K562 (cell line): ENCODE measurements around the gene MFN1. TPM values are rescaled to one million over a fixed set of nuclear protein-coding genes. Genes with fewer than 3 reads are reported as not detected.

Experiments used
- AFF1 ChIP-seq, 2 experiments: fragments of 450-650 bp; IDR thresholded peaks; 2 replicates each; pipeline ENCODE4 v1.6.1; 2018; ENCODE audit warnings: mild to moderate bottlenecking in 2 of 2, low read depth in 1 of 2; ENCODE audit not compliant: partially characterized antibody in 2 of 2
- BCL6 ChIP-seq: fragments of 250-450 bp; sonication (Bioruptor Pico); IDR thresholded peaks from 2 replicates; pipeline ENCODE4 v1.4.0; 2020
- CAMTA2 ChIP-seq: fragments of 250-450 bp; sonication (Bioruptor Pico); conservative IDR thresholded peaks from 2 replicates; pipeline ENCODE4 v1.5.1; 2022
- COPS2 ChIP-seq: fragments of 450-650 bp; conservative IDR thresholded peaks from 2 replicates; pipeline ENCODE4 v1.6.1; 2016; ENCODE audit warnings: mild to moderate bottlenecking, moderate library complexity
- FOXO4 ChIP-seq: fragments of 450-650 bp; formaldehyde crosslinking; IDR thresholded peaks from 2 replicates; pipeline ENCODE4 v1.4.0; 2020; ENCODE audit warnings: mild to moderate bottlenecking, moderate library complexity
- ID3 ChIP-seq, 2 experiments: fragments of 250-450 bp in 1 of 2; fragments of 450-650 bp in 1 of 2; sonication (Bioruptor Pico) in 1 of 2; IDR thresholded peaks; 2 replicates each; pipeline versions ENCODE4 v1.6.1 to v1.8.0; 2016 to 2021; ENCODE audit warnings: mild to moderate bottlenecking in 2 of 2, moderate library complexity in 2 of 2, missing compliant biosample characterization in 1 of 2, missing genetic modification characterization in 1 of 2
- MAFF ChIP-seq: IDR thresholded peaks from 2 replicates; pipeline ENCODE4 v1.6.1; 2012; ENCODE audit warnings: low read length, improper control_type of control experiment
- NCOA1 ChIP-seq: fragments of 450-650 bp; IDR thresholded peaks from 2 replicates; pipeline ENCODE4 v1.6.1; 2016; ENCODE audit warnings: low read depth
- PHF21A ChIP-seq: fragments of 450-650 bp; IDR thresholded peaks from 2 replicates; pipeline ENCODE4 v1.6.1; 2017; ENCODE audit warnings: low read depth, borderline replicate concordance
- RFX7 ChIP-seq: fragments of 250-450 bp; sonication (Bioruptor Pico); IDR thresholded peaks from 2 replicates; pipeline ENCODE4 v1.5.1; 2021; ENCODE audit warnings: mild to moderate bottlenecking
- SREBF2 ChIP-seq: sonication (generic); formaldehyde crosslinking; IDR thresholded peaks from 2 replicates; pipeline ENCODE4 v1.4.0; 2020; ENCODE audit warnings: mild to moderate bottlenecking, missing genetic modification reagents
- TAF1 ChIP-seq: IDR thresholded peaks from 2 replicates; pipeline ENCODE4 v1.6.1; 2011; ENCODE audit warnings: mild to moderate bottlenecking, low read length, moderate library complexity; ENCODE audit not compliant: insufficient read depth, control insufficient read depth, severe bottlenecking; ENCODE audit errors: extremely low read depth
- ZNF134 ChIP-seq: fragments of 250-450 bp; sonication (Bioruptor Pico); conservative IDR thresholded peaks from 2 replicates; pipeline ENCODE4 v1.4.0; 2020
- ZNF165 ChIP-seq: fragments of 250-450 bp; sonication (Bioruptor Pico); IDR thresholded peaks from 2 replicates; pipeline ENCODE4 v1.4.0; 2020; ENCODE audit warnings: borderline replicate concordance
- ZNF274 ChIP-seq: IDR thresholded peaks from 2 replicates; pipeline ENCODE4 v1.6.1; 2011; ENCODE audit warnings: low read depth, mild to moderate bottlenecking, low read length, moderate library complexity, borderline replicate concordance
- ZNF282 ChIP-seq: sonication (generic); formaldehyde crosslinking; IDR thresholded peaks from 2 replicates; pipeline ENCODE4 v1.8.1; 2023; ENCODE audit warnings: missing genetic modification reagents
- polyA plus RNA-seq, 8 experiments: library from polyadenylated mRNA; depleted of rRNA in 4 of 8; stranded (reverse) in 5 of 8; unstranded in 3 of 8; fragments of >200 nt; fragmentation: Nextera tagmentation in 2 of 8; fragmentation: Illumina TruSeq in 1 of 8; extraction: Ambion mirVana in 2 of 8; extraction: Trizol in 1 of 8; gene quantifications; 2 replicates each; pipeline versions ENCODE4 v1.2.1 to v1.2.3, GENCODE V29; 2011 to 2014; ENCODE audit warnings: inconsistent platforms in 1 of 8, missing spikeins in 1 of 8
- total RNA-seq, 7 experiments: library from RNA; depleted of rRNA in 6 of 7; stranded (reverse); fragments of >200 nt in 6 of 7; fragmentation: Illumina TruSeq in 2 of 7; extraction: Trizol in 2 of 7; gene quantifications; 2 replicates each; pipeline versions ENCODE4 v1.2.1 to v1.2.3, GENCODE V29; 2011 to 2021; ENCODE audit warnings: low replicate concordance in 1 of 7
- TF ChIP-seq, protein P1 (sequence below): sonication (generic); formaldehyde crosslinking; IDR thresholded peaks from 2 replicates; pipeline ENCODE4 v1.8.0; 2022; ENCODE audit warnings: mild to moderate bottlenecking, missing genetic modification reagents
- TF ChIP-seq, protein P2 (sequence below): sonication (generic); formaldehyde crosslinking; IDR thresholded peaks from 2 replicates; pipeline ENCODE4 v1.8.1; 2023; ENCODE audit warnings: mild to moderate bottlenecking, missing genetic modification reagents, moderate library complexity

MFN1 gene
- total and polyA plus RNA-seq, 9 of the 15 experiments (the other 6 are each of a cell fraction or from before 2014, with no cell fraction given): 10.5 to 42.7 (median 22.6) TPM

- peak in 1 of 2 experiments; percentile 62 for TF ChIP-seq AFF1 (IDR thresholded peaks at IDR 0.05; ENCODE audit: low read depth in 1 of 2, partially characterized antibody in 2 of 2)
- TF ChIP-seq ZNF165 (CRISPR knock-in tag): no peak
- no peak for TF ChIP-seq SREBF2
- peak; percentile 25 for TF ChIP-seq TAF1
- TF ChIP-seq ZNF134 (CRISPR knock-in tag): no peak
- TF ChIP-seq CAMTA2 (CRISPR knock-in tag): no peak
- no peak for TF ChIP-seq ZNF282
- TF ChIP-seq, protein P1, sequence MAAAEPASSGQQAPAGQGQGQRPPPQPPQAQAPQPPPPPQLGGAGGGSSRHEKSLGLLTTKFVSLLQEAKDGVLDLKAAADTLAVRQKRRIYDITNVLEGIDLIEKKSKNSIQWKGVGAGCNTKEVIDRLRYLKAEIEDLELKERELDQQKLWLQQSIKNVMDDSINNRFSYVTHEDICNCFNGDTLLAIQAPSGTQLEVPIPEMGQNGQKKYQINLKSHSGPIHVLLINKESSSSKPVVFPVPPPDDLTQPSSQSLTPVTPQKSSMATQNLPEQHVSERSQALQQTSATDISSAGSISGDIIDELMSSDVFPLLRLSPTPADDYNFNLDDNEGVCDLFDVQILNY: no peak
- TF ChIP-seq PHF21A: no peak
- TF ChIP-seq RFX7 (CRISPR knock-in tag): no peak
- peak; percentile 79; the same call in 1 of the 2 replicates for TF ChIP-seq NCOA1
- no peak for TF ChIP-seq MAFF
- TF ChIP-seq, protein P2, sequence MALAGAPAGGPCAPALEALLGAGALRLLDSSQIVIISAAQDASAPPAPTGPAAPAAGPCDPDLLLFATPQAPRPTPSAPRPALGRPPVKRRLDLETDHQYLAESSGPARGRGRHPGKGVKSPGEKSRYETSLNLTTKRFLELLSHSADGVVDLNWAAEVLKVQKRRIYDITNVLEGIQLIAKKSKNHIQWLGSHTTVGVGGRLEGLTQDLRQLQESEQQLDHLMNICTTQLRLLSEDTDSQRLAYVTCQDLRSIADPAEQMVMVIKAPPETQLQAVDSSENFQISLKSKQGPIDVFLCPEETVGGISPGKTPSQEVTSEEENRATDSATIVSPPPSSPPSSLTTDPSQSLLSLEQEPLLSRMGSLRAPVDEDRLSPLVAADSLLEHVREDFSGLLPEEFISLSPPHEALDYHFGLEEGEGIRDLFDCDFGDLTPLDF: no peak
- no peak for TF ChIP-seq COPS2
- TF ChIP-seq FOXO4 (CRISPR knock-in tag): no peak
- no peak for TF ChIP-seq ZNF274
- no peak for TF ChIP-seq BCL6 (CRISPR knock-in tag)
- no peak for TF ChIP-seq ID3 (CRISPR knock-in tag; IDR thresholded peaks at IDR 0.05)
- no peak; the same call in 1 of the 2 replicates for TF ChIP-seq ID3 (tag; IDR thresholded peaks at IDR 0.05)
Measured at GRCh38 chr3:179375091-179375999, 27.8 kb downstream of the MFN1 start (continued).
